ENCODE data around the gene TPD52L1.
"Not testable (repeated sequence)": the region's sequence is repeated elsewhere in the genome, so short reads cannot be mapped to it uniquely, and the experiment has no call there.

TPD52L1 gene

DNA sequence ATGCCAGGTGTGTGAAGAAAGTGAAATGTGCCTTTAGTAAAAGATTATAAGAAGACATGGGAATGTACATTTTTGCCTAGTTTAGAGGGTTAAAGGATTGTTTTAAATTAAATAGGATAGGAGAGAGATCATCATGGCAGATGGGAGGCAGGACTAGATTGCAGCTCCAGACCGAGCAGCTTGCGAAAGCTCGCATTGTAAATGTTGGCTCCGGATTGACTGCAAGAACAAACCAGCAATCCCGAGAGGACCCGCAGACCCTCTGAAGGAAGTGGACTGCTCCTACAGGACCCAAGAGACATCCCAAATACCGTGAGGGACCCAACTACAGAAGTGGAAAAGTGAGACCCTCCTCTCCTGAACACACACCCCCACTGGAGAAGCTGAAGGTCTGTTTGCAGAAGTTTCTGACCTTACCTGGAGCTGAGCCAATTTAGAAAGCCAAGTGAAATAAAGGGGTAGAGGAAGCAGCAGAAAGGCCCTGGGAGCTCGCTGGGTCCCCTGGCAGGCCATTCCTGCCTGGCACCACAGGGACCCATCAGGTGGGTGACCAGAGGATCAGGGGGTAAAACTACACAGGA lies 30.0 kb upstream of the TPD52L1 start:
- H3K36me3 Mint-ChIP-seq (ENCODE audit: low read depth) = no peaks in the 10 kb centered on the region
- no peak overlapping the region for H3K4me3 Mint-ChIP-seq
- H3K27me3 Mint-ChIP-seq (ENCODE audit: low read depth) = no peaks in the 10 kb centered on the region
- H3K27ac Mint-ChIP-seq = no peak overlapping the region
- DNase-seq (ENCODE audit: low spot score) = no peak
- no peaks in the 10 kb centered on the region for H3K9me3 Mint-ChIP-seq
- H3K4me1 Mint-ChIP-seq (ENCODE audit: low read depth) = no peaks in the 10 kb centered on the region

DNA sequence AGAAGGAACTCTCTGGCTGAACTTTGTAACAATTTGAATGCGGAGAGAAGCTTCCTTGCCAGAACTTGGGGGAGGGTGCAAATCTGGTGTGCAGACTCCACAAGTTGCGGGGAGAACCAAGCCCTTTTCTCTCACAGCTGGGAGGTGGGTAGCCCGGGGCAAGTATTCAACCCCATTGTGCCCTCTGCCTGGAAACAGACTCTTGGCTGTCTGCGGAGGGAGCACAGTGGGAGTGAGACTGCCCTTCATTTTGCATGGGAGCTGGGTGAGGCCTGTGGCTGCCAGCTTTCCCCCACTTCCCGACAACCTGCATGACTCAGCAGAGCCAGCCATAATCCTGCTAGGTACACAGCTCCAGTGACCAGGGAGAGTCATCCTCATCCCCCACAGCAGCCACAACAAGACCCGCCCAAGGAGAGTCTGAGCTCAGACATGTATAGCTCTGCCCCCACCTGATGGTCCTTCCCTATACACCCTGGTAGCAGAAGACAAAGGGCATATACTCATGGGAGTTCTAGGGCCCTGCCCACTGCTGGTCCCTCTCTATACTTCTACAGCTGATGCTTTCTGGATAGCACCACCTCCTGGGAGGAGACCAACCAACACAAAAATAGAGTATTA lies 29.4 kb upstream of the TPD52L1 start:
- no peak overlapping the region for H3K27ac Mint-ChIP-seq
- H3K36me3 Mint-ChIP-seq (ENCODE audit: low read depth) = no peaks in the 10 kb centered on the region
- H3K4me1 Mint-ChIP-seq (ENCODE audit: low read depth) = no peaks in the 10 kb centered on the region
- no peak for DNase-seq (ENCODE audit: low spot score)
- H3K4me3 Mint-ChIP-seq = no peak overlapping the region
- peaks cover under 1% of the 10 kb centered on the region for H3K27me3 Mint-ChIP-seq (ENCODE audit: low read depth)
- no peaks in the 10 kb centered on the region for H3K9me3 Mint-ChIP-seq

DNA sequence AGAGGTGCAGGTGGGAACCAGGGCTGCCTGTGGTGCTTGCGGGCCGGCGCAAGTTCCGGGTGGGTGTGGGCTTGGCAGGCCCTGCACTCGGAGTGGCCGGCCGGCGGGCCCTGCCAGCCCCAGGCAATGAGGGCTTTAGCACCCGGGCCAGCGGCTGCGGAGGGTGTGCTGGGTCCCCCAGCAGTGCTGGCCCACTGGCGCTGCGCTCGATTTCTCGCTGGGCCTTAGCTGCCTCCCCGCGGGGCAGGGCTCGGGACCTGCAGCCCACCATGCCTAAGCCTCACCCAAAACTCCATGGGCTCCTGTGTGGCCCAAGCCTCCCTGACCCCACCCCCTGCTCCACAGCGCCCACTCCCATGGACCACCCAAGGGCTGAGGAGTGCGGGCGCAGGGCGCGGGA lies 27.7 kb upstream of the TPD52L1 start:
- not testable (repeated sequence) for H3K27me3 Mint-ChIP-seq (ENCODE audit: low read depth); H3K4me3 Mint-ChIP-seq; DNase-seq (ENCODE audit: low spot score); H3K4me1 Mint-ChIP-seq (ENCODE audit: low read depth); H3K9me3 Mint-ChIP-seq; H3K27ac Mint-ChIP-seq; H3K36me3 Mint-ChIP-seq (ENCODE audit: low read depth)

DNA sequence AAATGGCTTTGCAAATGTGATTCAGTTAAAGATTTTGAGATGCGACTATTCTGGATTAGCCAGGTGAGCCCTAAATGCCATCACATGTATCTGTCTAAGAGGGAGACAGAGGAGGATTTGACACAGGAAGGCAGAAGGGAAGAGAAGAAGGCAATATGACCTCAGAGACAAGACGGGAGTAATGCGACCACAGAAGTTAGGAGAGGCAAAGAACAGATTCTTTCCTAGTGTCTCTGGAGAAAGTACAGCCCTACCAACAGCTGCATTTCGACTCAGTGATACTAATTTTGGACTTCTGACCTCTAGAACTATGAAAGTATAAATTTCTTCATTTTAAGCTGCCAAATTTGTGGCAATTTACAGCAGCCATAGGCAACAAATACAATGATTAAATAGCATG lies 24.2 kb upstream of the TPD52L1 start:
- DNase-seq (ENCODE audit: low spot score) = no peak
- no peak overlapping the region for H3K4me3 Mint-ChIP-seq

DNA sequence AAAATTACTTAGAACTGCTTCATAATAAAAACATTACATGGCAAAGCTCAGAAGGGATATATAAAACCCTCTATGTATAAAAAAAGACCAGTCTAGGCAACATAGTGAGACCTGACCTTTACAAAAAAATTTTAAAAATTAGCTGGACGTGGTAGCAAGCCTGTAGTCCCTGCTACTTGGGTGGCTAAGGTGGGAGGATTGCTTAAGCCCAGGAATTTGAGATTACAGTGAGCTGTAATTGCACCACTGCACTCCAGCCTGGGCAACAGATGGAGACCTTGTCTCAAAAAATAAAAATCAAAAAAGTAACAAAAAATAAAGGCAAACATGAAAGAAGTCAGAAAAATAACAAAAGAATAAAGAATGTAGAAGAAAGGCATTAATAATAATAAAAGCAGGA lies 21.5 kb upstream of the TPD52L1 start:
- DNase-seq (ENCODE audit: low spot score) = no peak
- Mint-ChIP-seq H3K27me3 (ENCODE audit: low read depth) (peaks cover 4% of the 10 kb centered on the region), H3K4me3 (no peak overlapping the region), H3K9me3 (no peaks in the 10 kb centered on the region), H3K36me3 (ENCODE audit: low read depth) (no peaks in the 10 kb centered on the region), H3K27ac (no peak overlapping the region), H3K4me1 (ENCODE audit: low read depth) (no peaks in the 10 kb centered on the region)

More for the DNA sequence above, 24.2 kb upstream of the TPD52L1 start:
- no peaks in the 10 kb centered on the region for H3K9me3 Mint-ChIP-seq
- no peaks in the 10 kb centered on the region for H3K36me3 Mint-ChIP-seq (ENCODE audit: low read depth)
- no peaks in the 10 kb centered on the region for H3K4me1 Mint-ChIP-seq (ENCODE audit: low read depth)
- peaks cover 2% of the 10 kb centered on the region for H3K27me3 Mint-ChIP-seq (ENCODE audit: low read depth)
- no peak overlapping the region for H3K27ac Mint-ChIP-seq

DNA sequence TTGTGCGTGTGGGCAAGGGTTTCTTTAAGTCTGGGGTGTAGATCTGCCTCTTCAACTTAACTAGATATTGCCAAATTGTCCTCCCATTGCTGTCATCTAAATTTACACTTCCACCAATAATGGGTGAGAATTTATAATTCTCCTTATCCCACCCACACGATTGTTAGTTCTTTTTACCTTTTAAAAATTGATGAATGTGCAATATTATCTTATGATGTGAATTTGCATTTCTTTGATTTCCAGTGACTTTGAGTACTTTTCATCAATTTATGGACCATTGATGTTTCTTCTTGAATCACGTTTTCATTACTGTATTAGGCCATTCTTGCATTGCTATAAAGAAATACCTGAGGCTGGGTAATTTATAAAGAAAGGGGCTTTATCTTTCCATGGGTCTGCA lies 17.2 kb upstream of the TPD52L1 start:
- Mint-ChIP-seq H3K27me3 (ENCODE audit: low read depth) (peaks cover 2% of the 10 kb centered on the region), H3K9me3 (no peaks in the 10 kb centered on the region), H3K36me3 (ENCODE audit: low read depth) (no peaks in the 10 kb centered on the region), H3K27ac (no peak overlapping the region), H3K4me3 (no peak overlapping the region), H3K4me1 (ENCODE audit: low read depth) (no peaks in the 10 kb centered on the region)
- DNase-seq (ENCODE audit: low spot score) = no peak

DNA sequence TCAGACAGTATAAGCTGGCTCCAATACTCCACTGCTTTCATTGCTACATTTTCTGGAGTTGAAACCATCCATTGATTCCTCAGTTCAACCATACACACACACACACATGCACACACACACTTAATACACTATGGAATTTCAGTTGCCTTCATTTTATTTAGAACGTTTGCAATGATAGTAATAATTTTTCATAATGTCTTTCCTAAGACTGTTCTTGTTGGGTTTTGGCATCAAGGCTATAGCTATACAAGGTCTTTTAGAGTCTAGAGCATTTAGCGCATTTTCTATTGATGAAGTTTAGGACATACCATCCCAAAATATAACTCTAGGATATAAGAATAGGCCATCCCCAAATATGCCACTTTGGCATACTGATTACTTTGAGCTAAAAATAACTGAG lies 15.5 kb upstream of the TPD52L1 start:
- Mint-ChIP-seq H3K9me3 (no peaks in the 10 kb centered on the region), H3K4me3 (no peak overlapping the region), H3K4me1 (ENCODE audit: low read depth) (no peaks in the 10 kb centered on the region), H3K27me3 (ENCODE audit: low read depth) (peaks cover 6% of the 10 kb centered on the region), H3K27ac (no peak overlapping the region), H3K36me3 (ENCODE audit: low read depth) (no peaks in the 10 kb centered on the region)
- DNase-seq (ENCODE audit: low spot score) = no peak

DNA sequence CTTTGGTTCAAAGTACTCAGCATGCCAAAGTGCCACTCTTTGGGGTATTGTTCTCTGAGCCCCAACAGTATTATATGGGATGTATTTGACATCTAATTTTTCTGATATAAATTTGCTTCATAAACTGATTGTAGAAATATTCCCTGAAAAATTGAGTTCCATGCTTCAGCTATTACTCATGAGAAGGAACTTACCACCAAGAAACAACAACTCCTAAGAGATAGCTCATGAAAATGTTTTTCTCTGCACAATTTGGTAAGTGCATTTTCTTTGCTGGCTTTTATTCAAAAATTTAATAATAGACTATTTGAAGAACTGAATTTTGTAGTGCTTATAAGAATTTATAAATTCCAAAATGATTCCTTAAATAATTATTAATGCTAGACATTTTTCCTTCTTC lies 12.8 kb upstream of the TPD52L1 start:
- no peak for DNase-seq (ENCODE audit: low spot score)
- no peaks in the 10 kb centered on the region for H3K36me3 Mint-ChIP-seq (ENCODE audit: low read depth)
- no peak overlapping the region for H3K27ac Mint-ChIP-seq
- H3K9me3 Mint-ChIP-seq = no peaks in the 10 kb centered on the region
- no peaks in the 10 kb centered on the region for H3K4me1 Mint-ChIP-seq (ENCODE audit: low read depth)
- peaks cover 4% of the 10 kb centered on the region for H3K27me3 Mint-ChIP-seq (ENCODE audit: low read depth)
- H3K4me3 Mint-ChIP-seq = no peak overlapping the region

DNA sequence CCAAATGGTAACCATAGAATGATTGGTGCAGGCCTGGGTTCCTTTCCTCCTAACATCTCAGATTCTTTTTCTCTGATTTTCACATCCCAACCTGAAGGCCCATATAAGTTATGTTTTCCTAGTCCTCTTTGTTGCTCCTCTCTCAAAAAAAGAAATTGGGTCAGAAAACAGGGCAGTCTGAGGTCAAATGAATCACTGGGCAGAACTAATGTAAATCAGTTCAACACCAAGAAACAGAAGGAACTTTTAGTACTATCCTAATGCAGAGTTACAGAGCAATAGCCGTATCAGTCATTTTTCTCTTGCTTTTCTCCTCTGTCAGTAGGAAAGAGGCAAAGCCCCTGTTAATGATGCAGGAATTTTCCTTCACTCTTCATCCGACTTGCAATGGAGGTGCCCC lies 11.0 kb upstream of the TPD52L1 start:
- peaks cover 4% of the 10 kb centered on the region for H3K27me3 Mint-ChIP-seq (ENCODE audit: low read depth)
- H3K9me3 Mint-ChIP-seq = no peaks in the 10 kb centered on the region
- no peak overlapping the region for H3K4me3 Mint-ChIP-seq
- H3K36me3 Mint-ChIP-seq (ENCODE audit: low read depth) = no peaks in the 10 kb centered on the region
- no peak overlapping the region for H3K27ac Mint-ChIP-seq
- DNase-seq (ENCODE audit: low spot score) = no peak
- no peaks in the 10 kb centered on the region for H3K4me1 Mint-ChIP-seq (ENCODE audit: low read depth)

DNA sequence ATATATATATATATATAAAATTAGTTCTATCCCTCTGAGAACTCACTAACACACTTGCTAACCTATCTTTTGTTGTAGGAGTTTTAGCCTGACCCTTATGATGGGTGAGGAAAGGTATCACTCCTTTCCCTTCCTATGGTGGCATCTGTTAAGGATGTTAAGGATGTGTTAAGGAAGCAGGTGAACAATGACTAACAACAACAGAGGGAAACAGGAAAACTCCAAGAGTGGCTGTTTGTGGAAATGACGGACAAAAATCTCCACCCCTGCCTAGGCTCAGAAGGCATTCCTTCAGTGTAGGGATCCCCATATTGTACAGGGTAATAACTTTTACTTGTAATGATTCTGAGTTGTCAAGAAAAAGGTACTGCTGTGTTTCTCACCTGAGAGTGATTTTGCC lies 8.8 kb upstream of the TPD52L1 start:
- no peak overlapping the region for H3K4me3 Mint-ChIP-seq
- no peak overlapping the region for H3K27ac Mint-ChIP-seq
- H3K27me3 Mint-ChIP-seq (ENCODE audit: low read depth) = peaks cover 12% of the 10 kb centered on the region
- H3K9me3 Mint-ChIP-seq = no peaks in the 10 kb centered on the region
- no peaks in the 10 kb centered on the region for H3K36me3 Mint-ChIP-seq (ENCODE audit: low read depth)
- DNase-seq (ENCODE audit: low spot score) = no peak
- H3K4me1 Mint-ChIP-seq (ENCODE audit: low read depth) = no peaks in the 10 kb centered on the region

DNA sequence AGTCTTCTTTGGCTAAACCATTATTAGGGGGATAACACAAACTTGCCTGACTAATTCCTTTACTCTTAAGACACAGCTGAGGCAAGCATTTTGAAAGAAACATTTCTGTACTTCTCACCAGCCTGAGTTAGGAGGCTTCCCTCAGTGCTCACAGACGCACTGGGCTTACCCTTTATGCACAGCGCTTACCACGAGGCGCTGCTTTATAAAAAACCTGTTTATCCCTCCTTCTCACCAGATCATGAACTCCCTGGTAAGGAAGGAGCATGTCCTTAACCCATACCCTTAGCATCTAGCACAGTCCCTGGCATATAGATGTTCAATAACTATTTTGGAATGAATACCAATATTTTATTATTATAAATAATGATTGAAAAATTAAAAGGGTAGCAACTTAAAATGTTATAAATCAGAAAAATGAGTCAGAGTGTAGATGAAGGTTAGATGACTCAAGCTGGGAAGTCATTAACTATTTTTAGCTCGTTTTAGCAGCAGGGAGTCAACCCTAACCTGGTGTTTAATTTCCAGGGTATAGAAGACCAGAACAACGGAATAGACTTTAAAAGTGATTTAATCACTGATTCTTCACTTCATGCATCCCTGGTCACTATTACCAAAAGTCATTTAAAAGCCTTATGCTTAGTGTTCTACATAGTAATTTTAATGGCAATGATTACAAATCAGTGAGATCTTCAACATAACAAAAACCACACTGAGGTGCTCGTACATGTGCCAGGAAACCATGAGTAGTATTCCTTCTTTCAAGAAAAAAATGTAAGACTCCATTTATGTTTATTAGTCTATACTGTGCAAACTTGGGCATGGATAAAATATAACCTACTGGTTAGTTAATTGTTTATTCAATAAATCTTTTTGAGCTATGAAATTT lies 4.1 kb upstream of the TPD52L1 start:
- peaks cover 35% of the 10 kb centered on the region for H3K27me3 Mint-ChIP-seq (ENCODE audit: low read depth)
- no peak for DNase-seq (ENCODE audit: low spot score)
- H3K9me3 Mint-ChIP-seq = no peaks in the 10 kb centered on the region
- H3K27ac Mint-ChIP-seq = no peak overlapping the region
- H3K4me1 Mint-ChIP-seq (ENCODE audit: low read depth) = no peaks in the 10 kb centered on the region
- H3K4me3 Mint-ChIP-seq = no peak overlapping the region
- no peaks in the 10 kb centered on the region for H3K36me3 Mint-ChIP-seq (ENCODE audit: low read depth)

DNA sequence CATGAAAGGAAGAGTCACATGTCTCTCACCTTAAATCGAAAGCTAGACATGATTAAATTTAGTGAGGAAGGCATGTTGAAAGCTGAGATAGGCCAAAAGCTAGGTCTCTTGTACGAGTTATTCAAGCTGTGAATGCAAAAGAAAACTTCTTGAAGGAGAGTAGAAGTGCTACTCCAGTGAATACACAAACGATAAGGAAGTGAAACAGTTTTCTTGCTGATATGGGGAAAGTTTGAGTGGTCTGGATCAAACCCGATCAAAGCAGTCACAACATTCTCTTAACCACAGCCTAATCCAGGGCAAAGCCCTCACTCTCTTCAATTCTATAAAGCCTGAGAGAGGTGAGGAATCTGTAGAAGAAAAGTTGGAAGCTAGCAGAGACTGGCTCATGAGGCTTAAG lies 1.9 kb upstream of the TPD52L1 start:
- no peaks in the 10 kb centered on the region for H3K4me1 Mint-ChIP-seq (ENCODE audit: low read depth)
- no peak overlapping the region for H3K27ac Mint-ChIP-seq
- peaks cover 55% of the 10 kb centered on the region for H3K27me3 Mint-ChIP-seq (ENCODE audit: low read depth)
- H3K9me3 Mint-ChIP-seq = no peaks in the 10 kb centered on the region
- DNase-seq (ENCODE audit: low spot score) = no peak
- H3K4me3 Mint-ChIP-seq = no peak overlapping the region
- no peaks in the 10 kb centered on the region for H3K36me3 Mint-ChIP-seq (ENCODE audit: low read depth)

DNA sequence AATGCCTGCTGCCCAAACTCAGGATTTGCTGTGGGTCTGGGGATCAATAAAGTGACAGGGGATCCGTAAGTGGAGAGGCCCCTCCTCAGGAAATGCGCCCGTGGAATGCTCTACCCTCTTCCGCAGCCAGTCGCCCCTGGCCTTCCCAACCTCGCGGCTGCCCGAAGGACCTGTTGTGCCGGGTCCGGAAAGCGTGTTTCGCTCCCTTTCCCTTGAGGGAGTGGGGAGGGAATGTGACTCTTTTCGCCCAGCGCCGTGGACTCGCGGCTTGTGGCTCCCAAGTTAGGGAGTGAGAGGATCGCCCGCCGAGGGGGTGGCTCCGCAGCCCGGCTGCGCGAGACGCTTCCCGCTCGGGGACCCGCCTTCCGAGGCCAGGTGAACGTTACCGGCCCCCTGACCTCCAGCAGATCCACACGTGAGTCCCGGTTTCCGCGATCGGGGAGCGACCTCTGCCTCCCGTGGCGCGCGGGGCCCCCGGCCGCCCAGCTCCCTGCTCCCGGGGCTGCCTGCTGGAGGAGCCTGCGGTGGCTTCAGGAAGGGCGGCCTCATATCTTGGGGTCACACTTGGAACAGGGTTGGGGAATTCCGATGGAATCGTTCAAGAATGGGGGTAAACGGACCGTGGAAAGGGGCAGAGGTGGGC lies 666 bp downstream of the TPD52L1 start:
- H3K4me1 Mint-ChIP-seq (ENCODE audit: low read depth) = peaks cover 3% of the 10 kb centered on the region
- H3K4me3 Mint-ChIP-seq = peak overlapping the region; percentile 67
- DNase-seq (ENCODE audit: low spot score) = no peak
- H3K27me3 Mint-ChIP-seq (ENCODE audit: low read depth) = peaks cover 53% of the 10 kb centered on the region
- no peaks in the 10 kb centered on the region for H3K36me3 Mint-ChIP-seq (ENCODE audit: low read depth)
- no peaks in the 10 kb centered on the region for H3K9me3 Mint-ChIP-seq
- no peak overlapping the region for H3K27ac Mint-ChIP-seq

DNA sequence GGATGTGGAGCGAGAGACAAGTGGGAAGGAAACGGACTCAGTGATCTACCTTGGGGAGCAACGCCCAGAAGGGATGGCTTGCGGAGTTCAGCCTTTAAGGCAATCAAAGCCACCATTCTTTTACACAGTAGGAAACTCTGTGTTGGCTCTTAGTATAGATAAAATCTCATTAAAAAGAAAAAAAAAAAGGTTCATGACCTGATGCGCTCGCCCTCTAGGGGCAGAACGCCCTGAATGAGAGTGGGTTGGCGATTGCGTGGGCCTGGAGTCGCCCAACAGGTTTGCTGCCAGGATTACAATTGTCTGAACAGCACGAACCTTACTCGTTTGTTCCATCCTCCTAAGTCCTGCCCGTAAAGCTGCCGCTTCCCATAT lies 1.2 kb downstream of the TPD52L1 start:
- peaks cover 3% of the 10 kb centered on the region for H3K4me1 Mint-ChIP-seq (ENCODE audit: low read depth)
- no peaks in the 10 kb centered on the region for H3K9me3 Mint-ChIP-seq
- H3K27ac Mint-ChIP-seq = no peak overlapping the region
- H3K4me3 Mint-ChIP-seq = peak overlapping the region; percentile 58
- peaks cover 53% of the 10 kb centered on the region for H3K27me3 Mint-ChIP-seq (ENCODE audit: low read depth)
- H3K36me3 Mint-ChIP-seq (ENCODE audit: low read depth) = no peaks in the 10 kb centered on the region
- DNase-seq (ENCODE audit: low spot score) = no peak

Measured in T-helper 2 cell treated with Interferon-gamma antibody and Interleukin-4, amounts not matched to agents 5 μg/mL and 100 μg/mL, for 36 hours (primary cell).